Medulla oblongata (tissue), 1 donor: ENCODE results near the gene GOLGA8F.
"Not testable (repeated sequence)": the region's sequence is repeated elsewhere in the genome, so short reads cannot be mapped to it uniquely, and the experiment has no call there.

ENCODE experiments used
- DNase-seq: peaks from one replicate; pipeline ENCODE4 v3.0.0-alpha.2; 2015; ENCODE audit errors: extremely low spot score

The GOLGA8F gene, protein sequence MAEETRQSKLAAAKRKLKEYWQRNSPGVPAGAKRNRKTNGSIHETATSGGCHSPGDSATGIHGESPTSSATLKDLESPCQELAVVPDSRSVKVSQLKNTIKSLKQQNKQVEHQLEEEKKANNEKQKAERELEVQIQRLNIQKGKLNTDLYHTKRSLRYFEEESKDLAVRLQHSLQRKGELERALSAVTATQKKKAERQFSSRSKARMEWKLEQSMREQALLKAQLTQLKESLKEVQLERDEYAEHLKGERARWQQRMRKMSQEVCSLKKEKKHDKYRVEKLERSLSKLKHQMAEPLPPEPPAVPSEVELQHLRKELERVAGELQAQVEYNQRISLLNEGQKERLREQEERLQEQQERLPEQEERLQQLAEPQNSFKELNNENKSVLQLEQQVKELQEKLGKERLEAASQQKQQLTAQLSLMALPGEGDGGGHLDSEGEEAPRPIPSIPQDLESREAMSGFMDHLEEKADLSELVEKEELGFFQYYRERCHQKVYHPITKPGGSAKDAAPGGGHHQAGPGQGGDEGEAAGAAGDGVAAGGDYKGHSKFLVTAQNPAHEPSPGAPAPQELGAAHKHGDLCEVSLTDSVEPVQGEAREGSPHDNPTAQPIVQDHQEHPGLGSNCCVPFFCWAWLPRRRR

GRCh38 chr15:28378364-28378763, at the start of gene GOLGA8F:
Gene GOLGA8F, plus strand, starts transcription at chr15:28378664. Its CDS starts 98 bp downstream, at chr15:28378762.
- DNase-seq = not testable (repeated sequence)

GRCh38 chr15:28357984-28358383, 20.5 kb upstream of the GOLGA8F start, which contains the start of gene GOLGA6L24:
Gene GOLGA6L24, minus strand, starts transcription at chr15:28358084. Its CDS starts 61 bp downstream, at chr15:28358023.
- not testable (repeated sequence) for DNase-seq

GRCh38 chr15:28365502-28365901, 13.0 kb upstream of the GOLGA8F start:
- not testable (repeated sequence) for DNase-seq

DNA sequence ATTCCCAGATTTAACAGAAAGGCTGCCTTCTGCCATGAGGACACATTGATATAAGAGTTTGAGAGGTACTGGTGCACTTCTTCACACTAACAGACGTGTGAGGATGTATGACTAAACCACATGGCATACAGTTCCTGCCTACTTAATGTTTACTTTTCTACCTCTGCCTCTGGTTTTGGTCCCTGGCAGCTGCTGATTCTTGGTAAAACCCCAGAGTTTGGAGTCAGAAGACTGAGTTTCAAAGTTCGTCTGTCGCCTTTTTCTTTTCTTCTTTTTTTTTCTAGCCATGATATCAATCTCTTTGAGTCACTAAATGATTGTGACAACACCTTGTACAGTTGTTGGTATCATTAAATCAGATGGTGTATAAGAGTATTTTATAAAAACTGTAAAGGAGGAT, 1.6 kb downstream of the GOLGA8F start:
- DNase-seq = not testable (repeated sequence)

- DNase-seq = not testable (repeated sequence)
Observed at GRCh38 chr15:28396022-28396421, 17.6 kb downstream of the GOLGA8F start.

- DNase-seq = not testable (repeated sequence)
Observed at GRCh38 chr15:28402774-28403435, 24.4 kb downstream of the GOLGA8F start.

DNA sequence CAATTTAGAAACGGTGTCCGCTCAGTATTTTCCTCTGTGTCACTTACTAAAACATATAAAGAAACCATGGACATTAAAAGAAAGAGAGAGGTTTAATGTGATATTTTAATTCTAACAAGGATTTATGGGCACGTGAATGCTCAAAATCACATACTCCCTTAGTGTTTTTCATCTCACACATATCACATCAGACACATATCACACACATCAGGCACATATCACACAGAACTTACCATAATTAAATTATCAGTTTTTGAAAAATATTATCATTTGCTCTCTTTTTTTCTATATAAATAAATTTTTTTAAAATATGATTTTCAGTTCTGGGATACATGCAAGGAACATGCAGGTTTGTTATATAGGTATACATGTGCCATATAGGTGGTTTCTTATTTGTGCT, 42.0 kb downstream of the GOLGA8F start:
- peak; percentile 1 for DNase-seq

GRCh38 chr15:28435594-28435993, 57.1 kb downstream of the GOLGA8F start:
- DNase-seq = not testable (repeated sequence)
